NCI-H1930 (cell line): ENCODE data around the gene TRIM44.
A peak's percentile ranks its signal among the peaks of the same experiment; 100 is the strongest.

ENCODE experiments used
- DNase-seq, 2 experiments: peaks; one replicate each; lab custom pipeline; 2025; lab: John Stamatoyannopoulos, UW

TRIM44 gene, protein sequence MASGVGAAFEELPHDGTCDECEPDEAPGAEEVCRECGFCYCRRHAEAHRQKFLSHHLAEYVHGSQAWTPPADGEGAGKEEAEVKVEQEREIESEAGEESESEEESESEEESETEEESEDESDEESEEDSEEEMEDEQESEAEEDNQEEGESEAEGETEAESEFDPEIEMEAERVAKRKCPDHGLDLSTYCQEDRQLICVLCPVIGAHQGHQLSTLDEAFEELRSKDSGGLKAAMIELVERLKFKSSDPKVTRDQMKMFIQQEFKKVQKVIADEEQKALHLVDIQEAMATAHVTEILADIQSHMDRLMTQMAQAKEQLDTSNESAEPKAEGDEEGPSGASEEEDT

DNA sequence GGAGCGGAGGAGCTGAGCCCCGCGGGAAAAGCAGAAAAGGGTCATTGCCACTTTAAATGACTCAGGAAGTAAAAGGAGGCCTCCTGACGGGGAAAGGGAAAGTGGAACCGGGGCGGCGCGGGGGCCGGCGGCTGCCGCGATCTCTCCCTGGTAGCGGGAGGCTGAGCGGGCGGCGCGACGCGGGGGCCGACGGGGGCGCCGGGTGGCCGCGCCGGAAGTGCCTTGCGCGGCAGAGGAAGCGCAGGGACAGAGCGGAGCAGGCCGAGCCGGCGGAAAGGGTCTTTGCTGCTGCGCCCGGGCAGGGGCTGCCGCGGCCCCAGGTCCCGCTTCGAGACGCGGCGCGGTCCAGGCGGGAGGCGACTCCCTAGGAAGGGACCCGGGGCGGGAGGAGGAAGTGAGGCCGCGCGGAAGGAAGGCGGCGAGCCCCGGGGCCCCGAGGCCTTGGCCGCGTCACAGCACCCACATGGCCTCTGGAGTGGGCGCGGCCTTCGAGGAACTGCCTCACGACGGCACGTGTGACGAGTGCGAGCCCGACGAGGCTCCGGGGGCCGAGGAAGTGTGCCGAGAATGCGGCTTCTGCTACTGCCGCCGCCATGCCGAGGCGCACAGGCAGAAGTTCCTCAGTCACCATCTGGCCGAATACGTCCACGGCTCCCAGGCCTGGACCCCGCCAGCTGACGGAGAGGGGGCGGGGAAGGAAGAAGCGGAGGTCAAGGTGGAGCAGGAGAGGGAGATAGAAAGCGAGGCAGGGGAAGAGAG is at the start of gene TRIM44:
Gene TRIM44, plus strand, starts transcription at position 127 of the 759 bp plus-strand sequence. Its CDS starts 337 bp downstream, at position 464.
- DNase-seq = peak; percentile 66 to 72

DNA sequence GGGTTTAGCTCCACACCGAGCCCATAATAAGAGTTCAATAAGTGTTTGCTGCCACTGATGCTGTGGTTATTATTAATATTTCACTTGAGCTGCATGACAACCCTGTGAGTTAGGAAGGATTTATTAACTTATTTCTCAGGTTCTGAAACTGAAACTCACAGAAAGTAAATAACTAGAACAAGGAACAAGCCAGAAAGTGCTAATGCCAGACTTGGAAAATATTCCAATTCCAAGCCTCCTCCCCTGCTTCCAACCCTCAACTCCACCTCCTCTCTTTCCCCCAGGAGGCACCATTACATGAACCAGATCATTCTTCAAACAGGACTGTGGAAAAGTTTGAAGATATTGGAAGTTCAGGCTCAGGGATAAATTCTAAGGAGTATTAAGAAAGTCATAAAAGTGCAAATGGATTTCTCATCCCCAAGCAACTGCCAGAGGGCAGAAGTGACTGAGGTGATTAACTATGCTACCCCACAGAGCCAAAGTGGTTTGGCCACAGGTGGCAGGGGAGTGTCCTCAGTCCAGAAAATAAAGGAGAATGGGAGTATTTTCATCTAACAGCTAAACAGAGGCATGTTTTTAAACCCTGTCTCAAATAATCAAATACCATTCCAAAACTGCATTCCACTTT is 47.5 kb upstream of the TRIM44 start:
- no peak for DNase-seq

DNA sequence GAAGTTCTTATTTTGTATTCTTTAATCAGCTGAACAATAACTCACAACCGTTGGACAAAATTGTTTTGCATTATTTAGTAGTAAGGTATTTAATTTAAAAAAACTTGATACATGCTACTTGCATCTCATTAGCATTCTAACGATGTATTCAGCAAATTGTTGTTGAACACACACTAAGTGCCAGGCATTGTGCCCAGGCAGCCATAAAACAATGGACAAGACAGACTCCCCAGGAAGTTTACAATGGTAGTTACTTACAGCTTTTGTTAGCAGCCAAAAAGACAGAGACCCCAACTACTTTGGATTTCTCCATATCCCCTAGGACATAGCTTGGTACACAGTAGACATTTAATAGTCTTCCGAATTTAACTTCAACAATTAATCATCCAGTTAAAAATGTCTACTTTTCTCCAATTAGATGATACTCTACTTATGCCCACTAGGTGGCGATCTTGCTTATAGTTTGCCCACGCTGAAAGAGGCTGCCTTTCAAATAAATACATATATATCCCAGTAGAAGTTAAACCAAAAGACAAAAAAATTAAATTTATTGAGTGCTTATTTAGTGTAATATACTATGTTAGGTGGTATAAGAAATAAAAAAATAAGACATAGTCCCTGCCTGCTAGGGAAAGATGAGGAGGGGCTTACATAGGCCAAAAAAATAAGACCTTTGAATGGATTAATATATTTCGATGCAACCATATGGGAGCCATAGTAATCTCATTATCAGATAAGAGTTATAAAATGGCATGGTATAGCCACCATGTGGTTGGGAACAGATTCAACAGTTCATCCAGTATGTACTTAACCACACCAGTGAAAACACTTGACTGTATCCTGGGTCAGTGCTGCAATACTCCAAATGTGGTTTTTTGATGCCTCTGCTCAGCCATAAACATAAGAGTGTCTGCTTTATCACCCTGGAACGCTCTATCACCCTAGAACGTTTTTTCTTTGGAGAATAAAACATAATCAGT is 46.4 kb upstream of the TRIM44 start:
- DNase-seq = peak in 1 of 2 experiments; percentile 67

DNA sequence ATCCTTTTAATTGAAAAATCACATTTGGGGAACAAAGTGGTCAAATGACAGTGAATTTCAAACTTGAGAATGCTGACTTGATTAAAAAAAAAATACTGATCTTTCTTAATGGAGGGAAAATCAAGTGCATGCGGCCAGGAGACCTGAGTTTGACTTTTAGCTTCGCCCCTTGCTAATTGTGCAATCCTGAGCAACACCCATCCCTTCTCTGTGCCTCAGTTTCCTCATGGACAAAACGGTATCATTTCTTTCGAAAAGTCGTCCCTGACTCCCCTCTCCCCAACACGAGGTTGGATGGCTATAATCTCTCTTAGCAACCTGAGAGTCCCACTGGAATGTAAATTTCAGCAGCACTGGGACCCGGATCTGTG is 45.3 kb upstream of the TRIM44 start:
- DNase-seq = no peak

DNA sequence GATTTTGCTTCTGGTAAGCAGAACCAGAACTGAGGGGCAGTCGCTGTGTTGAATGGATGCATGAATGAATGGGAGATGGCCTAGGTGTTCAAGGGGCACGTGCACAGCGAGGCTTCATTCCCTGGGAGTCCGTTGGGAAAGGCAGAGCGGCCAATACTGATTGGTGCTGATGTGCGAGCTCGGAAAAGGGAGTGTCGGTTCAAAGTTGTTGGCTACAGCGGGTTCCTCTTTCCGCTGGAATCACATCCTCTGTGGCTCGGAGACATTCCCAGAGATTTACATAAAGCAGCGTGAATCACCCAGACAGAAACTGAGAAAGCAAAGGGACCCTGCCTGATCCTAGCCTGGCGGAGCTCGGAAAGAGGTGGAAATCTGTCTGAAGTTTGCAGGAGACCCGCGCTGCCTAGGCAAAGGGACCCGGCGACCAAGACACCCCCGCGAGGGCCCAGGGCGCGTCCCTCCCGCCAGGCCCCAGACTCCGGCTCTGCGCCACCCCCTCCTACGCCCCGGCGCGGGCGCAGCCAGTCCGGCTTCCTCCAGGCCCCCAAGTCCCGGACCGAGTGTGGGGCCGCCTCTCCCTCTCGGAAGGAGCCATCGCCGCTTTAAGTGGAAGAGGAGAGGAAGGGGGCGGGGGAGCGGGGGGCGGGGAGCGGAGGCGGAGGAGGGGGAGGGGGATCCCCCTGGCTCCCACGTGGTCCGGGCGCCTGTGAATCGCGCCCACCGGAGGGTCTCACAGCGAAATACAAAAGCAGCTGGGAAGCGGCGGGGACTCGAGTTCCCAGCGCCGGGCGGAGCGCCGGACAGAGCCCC is 44.7 kb upstream of the TRIM44 start, which contains the start of gene FJX1:
Gene FJX1, plus strand, starts transcription at position 774 of the 810 bp plus-strand sequence. CDS start 177 bp downstream, outside the sequence.
- DNase-seq = peak; percentile 71 to 83

DNA sequence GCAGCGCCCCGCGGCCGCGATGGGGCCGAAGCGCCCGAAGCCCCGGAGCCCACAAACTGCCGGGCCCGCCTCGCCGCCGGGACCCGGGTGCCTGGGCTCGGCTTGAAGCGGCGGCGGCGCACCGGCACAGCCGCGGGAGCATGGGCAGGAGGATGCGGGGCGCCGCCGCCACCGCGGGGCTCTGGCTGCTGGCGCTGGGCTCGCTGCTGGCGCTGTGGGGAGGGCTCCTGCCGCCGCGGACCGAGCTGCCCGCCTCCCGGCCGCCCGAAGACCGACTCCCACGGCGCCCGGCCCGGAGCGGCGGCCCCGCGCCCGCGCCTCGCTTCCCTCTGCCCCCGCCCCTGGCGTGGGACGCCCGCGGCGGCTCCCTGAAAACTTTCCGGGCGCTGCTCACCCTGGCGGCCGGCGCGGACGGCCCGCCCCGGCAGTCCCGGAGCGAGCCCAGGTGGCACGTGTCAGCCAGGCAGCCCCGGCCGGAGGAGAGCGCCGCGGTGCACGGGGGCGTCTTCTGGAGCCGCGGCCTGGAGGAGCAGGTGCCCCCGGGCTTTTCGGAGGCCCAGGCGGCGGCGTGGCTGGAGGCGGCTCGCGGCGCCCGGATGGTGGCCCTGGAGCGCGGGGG is 44.0 kb upstream of the TRIM44 start:
- DNase-seq = no peak

DNA sequence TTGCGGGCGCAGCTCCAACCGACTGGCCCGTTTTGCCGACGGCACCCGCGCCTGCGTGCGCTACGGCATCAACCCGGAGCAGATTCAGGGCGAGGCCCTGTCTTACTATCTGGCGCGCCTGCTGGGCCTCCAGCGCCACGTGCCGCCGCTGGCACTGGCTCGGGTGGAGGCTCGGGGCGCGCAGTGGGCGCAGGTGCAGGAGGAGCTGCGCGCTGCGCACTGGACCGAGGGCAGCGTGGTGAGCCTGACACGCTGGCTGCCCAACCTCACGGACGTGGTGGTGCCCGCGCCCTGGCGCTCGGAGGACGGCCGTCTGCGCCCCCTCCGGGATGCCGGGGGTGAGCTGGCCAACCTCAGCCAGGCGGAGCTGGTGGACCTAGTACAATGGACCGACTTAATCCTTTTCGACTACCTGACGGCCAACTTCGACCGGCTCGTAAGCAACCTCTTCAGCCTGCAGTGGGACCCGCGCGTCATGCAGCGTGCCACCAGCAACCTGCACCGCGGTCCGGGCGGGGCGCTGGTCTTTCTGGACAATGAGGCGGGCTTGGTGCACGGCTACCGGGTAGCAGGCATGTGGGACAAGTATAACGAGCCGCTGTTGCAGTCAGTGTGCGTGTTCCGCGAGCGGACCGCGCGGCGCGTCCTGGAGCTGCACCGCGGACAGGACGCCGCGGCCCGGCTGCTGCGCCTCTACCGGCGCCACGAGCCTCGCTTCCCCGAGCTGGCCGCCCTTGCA is 43.3 kb upstream of the TRIM44 start:
- DNase-seq = peak in 1 of 2 experiments; percentile 48

DNA sequence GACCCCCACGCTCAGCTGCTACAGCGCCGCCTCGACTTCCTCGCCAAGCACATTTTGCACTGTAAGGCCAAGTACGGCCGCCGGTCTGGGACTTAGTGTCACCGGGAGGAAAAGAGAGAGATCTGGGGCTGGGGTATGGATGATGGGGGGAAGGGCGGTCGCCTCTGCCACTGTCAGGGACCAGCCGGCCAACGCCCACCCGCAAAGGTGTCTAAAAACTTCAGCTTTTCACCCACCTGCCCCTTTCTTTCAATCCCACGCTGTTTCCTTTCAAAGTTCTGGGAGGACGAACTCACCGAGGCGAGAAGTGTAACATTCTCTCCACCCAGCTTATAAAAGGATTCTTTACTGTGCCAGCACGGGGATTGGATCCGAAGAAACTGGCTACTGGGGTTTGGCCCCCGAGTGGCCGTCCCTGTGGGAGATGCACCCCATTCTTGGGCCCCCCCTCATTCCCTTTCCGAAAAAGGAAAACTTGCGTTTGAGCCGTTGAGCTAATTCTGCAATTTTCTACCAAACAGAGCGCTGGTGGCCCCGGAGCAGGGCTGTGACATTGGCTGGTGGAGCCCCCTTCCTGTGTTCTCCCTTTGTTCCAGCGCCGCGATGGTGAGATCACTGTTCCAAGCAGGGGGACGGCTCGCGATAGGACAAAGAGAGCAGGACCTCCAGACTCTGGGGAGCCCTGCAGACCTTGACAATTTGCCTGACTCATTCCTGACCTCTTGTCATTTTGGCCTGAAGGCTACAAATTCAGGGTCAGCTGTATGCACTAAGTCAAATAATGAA is 42.5 kb upstream of the TRIM44 start:
- peak; percentile 40 to 74 for DNase-seq

DNA sequence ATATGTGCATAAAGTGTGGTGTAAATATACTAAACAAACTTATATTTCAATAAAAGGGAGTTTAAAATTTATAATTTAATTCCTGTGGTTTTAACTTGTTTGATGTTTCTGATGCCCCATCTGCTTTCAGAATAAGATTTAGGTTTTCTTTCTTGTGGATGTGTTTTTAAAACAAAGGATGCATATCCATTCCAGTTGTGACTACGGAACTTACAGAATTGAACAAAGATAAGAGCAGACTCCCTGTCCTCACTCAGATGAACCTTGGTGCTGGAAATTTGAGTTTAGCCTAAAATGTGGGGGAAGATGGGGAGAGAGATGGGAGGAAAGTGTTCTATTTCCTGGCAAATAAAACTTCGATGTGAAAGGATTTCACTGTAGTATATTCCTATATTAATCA is 41.8 kb upstream of the TRIM44 start:
- DNase-seq = no peak

DNA sequence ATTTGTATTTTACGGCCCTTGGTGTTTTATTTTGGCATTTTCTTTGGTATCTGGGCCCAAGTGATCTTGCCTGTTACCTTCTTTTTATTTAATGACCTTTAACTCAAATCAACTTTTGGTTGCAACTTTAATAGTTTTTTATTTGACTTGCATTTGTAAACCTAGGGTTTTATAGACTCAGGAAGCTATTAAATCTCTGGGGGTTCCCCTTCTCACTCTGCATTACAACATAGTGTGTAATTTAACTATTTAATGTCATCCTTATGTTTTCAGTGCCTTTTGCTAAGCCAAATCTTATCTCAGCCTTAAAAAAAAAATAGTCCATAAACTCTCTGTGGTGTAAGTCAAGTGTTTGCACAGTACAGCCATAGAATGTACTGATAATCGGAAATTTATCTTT is 41.0 kb upstream of the TRIM44 start:
- no peak for DNase-seq

DNA sequence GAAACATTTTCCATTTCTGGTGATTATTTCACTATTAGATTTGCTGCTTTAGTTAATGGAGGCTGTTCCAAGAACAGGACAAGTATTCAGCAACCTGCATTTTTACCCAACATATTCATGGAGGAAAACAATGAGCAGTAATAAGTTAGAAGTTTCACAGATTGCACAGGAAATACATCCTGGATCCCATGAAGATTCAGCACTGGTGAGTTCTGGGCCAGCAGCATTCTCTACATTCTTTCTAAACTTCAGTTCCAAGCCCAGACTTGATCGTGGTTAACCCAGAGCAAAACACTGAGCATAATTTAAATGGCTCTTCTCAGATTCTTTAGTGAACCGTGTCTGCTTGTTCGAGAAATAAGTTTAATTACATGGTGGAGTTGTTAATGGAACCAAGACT is 40.5 kb upstream of the TRIM44 start:
- DNase-seq = no peak

DNA sequence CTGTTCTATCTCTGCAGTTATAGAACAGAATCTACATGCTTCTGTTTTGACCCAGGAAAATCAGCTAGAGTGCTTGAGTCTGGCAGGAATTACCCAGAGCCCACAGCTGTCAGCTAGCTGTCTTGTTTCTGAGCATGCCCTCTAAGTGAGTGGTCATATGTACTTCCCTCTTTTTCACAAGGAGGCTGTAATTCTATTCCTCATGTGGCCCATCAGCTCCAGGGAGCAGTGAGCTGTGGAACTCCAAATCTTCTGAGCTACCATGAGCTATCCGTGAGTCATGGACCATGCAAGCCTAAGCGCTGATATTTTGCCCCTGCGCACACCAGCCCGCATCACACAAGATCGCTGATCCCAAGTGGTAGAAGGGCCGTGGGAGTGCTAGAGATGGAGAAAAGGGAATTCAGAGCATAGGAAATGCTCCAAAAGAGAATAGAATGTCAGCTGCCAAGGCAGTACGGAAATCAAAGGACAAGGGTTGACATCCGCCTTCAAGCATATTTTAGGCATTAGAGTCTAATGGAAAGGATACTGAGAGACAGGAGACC is 38.9 kb upstream of the TRIM44 start:
- no peak for DNase-seq

DNA sequence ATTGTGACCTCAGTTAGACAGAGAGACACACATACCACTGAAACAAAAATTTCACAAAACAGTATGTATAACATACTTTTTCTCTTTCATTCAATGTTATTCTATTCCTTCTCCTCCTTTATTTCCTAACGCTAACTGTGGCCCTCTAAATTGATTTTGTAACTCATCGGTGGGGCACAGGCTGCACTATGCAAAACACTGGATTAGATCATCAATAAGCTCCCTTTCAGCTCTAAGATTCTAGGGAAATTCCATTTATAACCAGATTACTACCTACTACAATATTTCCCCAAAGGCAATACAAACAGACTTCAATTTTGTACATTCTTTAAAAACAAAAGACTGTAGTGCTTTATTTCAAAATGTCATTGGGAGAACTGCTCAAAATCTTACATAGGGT is 38.3 kb upstream of the TRIM44 start:
- no peak for DNase-seq

DNA sequence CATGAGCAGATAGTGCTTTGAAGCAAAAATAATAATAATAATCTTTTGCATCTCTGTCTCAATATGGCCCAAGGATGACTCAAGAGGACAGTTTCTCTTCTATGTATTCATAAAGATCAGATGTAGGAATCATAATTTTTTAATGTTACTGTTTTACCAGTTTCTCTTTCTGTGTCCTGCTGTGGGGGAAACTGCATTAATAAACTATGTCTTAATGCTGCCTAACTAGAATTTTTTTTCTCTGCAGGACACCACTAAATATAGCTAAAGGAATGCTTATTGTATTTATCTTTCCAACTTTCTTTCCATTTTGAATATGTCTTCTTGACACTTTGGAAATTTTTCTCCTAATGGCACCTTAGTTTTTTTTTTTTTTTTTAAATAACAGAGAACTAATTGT is 37.8 kb upstream of the TRIM44 start:
- DNase-seq = no peak

DNA sequence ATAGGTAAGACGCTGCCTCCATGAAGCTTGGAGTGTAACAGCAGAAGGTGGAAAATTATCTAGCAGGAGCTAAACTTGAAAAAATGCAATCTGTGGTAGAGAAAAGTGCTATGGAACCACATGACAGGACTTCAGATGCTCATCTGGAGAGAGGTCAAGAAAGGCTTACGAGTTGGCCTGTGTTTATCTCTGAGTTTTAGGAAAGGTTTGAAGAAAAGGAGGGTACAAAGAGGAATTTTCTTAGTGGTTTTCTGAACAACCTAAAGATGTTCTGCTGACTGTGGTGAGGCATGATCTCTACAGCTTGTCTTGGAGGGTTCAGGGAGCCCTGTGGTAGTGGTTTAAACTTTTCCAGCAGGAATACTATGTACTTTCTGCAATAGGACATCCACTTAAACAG is 36.1 kb upstream of the TRIM44 start:
- no peak for DNase-seq

DNA sequence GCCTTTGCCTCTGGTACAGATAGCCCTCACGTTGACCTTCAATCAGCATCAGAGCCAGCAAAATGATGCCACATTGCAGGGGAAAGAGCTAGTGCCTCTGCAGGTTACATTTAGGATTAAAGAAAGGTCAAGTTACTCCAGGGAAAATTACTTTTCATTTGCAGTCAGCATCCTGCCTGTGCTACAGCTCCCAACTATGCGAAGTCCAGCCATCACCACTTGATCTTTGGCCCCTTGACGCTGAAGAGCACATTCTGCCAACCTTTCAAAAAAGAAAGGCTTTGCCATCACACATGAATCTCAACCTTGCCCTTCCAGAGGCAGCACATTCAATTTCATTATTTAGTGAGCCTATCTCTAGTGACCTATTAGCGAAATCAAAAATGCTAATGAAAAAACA is 33.1 kb upstream of the TRIM44 start:
- no peak for DNase-seq

DNA sequence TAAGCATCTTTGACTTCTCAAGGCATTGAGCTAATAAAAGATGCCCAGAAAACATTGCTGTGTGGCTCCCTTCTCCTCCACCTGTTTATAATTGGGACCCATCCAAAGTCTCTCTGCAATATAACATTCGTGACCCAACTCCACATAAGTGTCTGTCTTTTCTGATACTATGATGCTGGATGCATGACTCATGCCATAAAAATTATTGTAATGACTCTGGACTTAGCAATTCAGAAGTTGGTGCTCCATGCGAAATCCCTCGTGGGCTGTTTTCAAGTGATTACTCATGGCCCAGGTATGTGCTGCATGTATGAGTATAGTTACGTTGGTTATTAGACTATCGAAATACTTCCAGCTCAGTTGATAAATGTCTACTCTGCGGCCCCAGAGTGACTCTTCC is 32.7 kb upstream of the TRIM44 start:
- DNase-seq = no peak

DNA sequence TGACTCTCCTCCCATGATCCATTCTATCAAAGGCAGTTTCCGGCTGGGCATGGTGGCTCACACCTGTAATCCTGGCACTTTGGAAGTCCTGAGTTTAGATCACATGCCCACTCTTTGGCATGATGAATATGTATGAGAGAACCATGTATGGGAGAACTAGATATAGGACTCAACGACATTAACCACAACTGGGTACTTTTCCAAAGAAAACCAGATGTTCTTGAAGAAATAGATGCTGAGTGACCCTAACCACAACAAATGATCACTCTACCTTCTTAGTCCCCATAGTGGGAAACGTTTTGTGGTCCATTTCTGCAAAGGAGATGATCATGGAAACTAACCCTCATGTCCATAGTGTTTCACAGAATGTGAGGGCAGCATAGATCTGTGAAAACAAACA is 30.7 kb upstream of the TRIM44 start:
- no peak for DNase-seq

DNA sequence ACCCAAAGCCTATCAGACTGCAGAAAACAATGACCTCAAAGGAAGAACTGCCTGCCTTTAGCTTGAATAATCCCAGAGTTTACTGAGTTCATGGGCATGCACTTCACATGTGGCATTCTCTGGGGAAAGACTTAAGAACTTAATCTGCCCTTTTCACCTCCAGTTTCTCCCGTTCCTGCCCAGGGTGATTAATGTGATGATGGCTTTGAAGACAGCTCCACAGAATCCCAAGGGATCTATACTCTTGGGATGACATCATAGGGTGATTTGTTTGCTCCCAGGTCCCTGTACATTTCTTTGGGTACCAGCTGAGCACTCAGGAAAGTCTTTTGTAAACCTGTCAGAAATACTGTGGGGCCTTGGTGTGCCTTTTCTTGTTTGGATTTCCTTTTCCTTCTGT is 30.3 kb upstream of the TRIM44 start:
- peak in 1 of 2 experiments; percentile 30 for DNase-seq
